GM18502 (cell line): ENCODE measurements around the gene SEC22A.
"Not testable (repeated sequence)": the region's sequence is repeated elsewhere in the genome, so short reads cannot be mapped to it uniquely, and the experiment has no call there.

Source experiments
- ATAC-seq: cut with Tn5 transposase; IDR thresholded peaks from one replicate; pipeline ENCODE4 v1.9.1; 2021; ENCODE audit warnings: mild to moderate bottlenecking; ENCODE audit not compliant: unreplicated experiment, poor library complexity

Gene SEC22A

DNA sequence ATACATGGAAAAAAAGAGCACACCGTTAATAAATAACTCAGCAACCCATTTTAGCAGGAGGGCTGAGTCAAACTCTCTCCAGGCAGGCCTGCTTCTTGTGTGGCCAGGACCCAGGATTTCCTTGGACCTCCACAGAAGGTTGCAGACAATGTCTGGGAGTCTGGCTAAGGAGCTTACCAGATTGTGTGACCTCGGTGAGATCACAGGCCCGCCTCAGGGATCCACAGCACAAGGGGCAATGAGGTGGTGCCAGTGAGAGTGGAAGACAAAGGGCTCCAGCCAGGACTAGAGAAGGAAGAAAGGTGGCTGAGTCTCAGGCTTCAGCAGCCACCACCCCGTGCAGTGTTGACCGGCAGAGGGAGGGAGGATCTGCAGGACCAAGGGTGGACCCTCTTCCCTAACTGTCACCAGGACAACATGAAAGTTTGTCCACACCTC, 32.2 kb upstream of the SEC22A start:
- ATAC-seq, result no peak

DNA sequence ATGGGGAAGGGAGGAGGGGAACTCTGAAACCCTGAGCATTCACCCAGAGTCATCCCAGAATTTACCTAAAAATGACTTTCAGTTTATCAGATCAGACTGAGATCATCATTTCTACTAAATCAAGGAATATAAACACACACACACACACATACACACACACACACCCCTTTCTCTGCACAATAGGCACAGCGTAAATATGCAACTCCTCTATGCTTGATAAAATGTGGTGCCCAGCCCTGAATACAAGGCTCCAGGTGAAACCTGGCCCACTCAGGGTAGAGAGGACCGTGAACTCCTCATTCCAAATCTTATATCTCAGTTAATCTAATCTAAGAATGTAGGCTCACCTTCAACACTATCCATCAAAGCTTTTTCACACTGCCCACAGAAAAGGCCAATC, 31.8 kb upstream of the SEC22A start:
- no peak for ATAC-seq

DNA sequence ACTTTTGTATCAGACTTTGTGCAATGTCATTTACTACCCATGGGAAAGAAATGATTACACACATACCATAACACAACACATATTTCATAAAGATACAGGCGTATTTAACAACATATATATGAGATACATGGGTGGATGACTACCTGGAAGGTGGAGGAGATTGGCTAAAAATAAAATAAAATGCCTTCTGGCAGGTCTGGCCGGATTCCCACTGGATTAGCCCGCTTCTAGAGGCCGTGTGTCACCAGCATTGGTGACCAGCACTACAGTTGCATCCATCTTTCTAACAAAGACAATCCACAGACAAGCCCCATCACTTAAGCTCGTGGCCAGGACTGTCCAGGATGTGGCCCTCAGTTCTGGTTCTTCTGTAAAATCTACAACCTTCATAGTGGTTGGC, 21.0 kb upstream of the SEC22A start:
- no peak for ATAC-seq

DNA sequence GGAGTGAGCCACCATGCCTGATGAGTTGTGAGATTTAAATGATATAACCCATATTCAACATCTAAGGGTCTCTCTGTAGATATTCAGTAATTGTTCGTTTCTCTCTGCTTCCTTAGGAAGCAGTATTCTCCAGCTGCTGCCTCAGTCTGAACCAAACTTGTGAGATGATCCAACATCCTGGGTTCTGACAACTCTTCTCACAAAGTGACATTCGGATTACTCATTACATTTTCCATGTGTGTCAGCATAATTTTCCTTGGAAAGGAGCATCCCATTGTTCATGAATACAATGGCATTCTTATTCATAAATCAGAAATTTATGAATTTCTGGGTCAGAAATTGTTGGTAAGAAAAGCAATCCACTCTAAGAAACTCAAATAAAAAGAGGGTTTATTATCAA, 15.0 kb upstream of the SEC22A start:
- ATAC-seq, result no peak

- ATAC-seq, result no peak
Measured at GRCh38 chr3:123188058-123188457, 13.7 kb upstream of the SEC22A start.

- no peak for ATAC-seq
Measured at GRCh38 chr3:123193448-123194101, 8.2 kb upstream of the SEC22A start.

DNA sequence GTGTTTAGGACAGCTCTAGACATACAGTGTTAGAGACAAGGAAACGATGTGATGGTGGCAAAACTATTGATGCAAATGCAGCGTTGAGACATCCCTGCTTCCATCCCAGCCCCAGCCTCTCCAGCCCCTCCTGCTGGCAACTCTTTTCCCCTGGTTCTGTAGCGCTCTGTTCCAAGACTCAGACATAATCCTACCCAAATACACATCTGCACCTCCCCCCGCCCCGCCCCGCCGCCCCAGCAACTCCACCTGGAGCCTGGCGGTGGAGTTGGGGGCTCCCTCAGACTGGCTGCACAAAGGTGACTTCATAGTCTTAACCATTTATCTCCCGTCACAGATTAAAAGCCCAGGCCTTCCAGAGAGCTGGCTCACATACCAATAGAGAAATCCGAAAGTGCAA, 7.2 kb upstream of the SEC22A start:
- no peak for ATAC-seq

DNA sequence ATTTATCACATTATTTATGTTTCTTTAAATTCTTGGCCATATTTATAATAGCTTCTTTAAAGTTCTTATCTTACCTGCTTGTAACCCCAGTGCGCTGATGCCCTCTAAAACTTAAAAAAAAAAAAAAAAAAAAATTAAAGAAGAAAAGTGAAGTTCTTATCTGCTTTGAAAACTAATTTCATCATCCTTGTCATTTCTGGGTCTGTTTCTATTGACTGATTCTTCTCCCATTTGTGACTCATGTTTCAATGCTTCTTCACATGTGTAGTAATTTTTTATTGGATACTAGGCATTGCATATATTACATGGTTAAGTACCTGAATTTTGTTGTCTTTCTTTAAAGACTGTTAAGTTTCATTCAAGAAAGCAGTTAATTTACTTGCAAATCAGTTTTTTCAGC, 3.4 kb upstream of the SEC22A start:
- ATAC-seq, result no peak

- no peak for ATAC-seq
Measured at GRCh38 chr3:123201223-123201556, 553 bp upstream of the SEC22A start.

DNA sequence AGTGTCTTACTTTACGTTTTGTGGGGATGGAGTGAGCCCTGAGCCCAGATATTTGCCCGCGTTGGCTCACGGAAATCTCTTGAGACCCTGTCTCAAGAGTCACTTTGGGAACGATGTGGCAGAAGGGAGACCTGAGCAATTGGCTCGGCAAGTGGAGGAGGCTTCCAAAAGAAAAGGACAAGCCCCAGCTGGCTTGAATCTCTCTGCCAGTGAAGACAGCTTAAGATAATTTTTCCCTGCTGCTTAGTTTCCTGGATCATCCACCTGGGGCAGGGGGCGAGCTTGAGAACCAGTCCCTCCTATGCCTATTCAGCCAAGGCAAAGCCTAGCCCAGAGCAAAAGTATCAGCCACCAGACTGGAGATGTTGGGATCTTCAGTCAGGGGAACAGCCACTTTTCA, 708 bp downstream of the SEC22A start:
- ATAC-seq, result no peak

DNA sequence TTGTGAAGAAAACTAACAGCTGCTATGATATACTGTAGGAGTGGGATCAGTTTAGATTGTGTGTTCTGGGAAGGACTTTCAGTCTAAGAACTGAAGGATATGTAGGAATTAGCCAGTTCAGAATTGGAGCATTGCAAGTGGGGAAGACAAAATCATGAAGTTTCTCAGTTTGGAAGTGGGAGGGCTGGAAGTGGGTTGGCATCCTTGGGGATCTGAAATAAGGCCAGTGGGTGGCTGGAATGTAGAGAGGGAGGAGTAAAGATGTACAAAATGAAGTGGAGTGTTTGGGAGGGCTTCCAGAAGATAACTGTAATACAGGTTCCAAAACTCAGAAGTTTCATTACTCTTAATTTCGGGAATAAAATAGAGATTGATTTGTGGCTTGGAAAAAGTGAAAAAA, 17.2 kb downstream of the SEC22A start:
- no peak for ATAC-seq

- ATAC-seq, result not testable (repeated sequence)
Measured at GRCh38 chr3:123221369-123221768, 19.6 kb downstream of the SEC22A start.

GRCh38 chr3:123225016-123225415, 23.3 kb downstream of the SEC22A start:
- ATAC-seq, result no peak

- no peak for ATAC-seq
Measured at GRCh38 chr3:123226549-123226948, 24.8 kb downstream of the SEC22A start.

DNA sequence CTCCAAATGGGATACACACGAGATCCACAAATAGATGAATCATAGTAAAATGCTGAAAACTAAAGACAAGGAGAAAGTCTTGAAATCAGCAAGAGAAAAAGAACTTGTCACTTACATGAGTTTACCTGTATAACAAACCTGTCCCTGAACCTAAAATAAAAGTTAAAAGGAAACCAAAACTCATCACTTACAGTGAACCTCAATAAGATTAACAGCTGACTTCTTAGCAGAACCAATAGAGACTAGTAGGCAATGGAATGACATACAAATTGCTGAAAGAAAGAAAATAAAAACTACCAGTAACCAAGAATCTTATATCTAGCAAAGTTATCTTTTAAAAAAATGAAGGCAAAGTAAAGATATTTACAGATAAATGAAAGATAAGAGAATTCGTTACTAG, 27.4 kb downstream of the SEC22A start:
- no peak for ATAC-seq

GRCh38 chr3:123236902-123237301, 35.2 kb downstream of the SEC22A start:
- ATAC-seq, result no peak

DNA sequence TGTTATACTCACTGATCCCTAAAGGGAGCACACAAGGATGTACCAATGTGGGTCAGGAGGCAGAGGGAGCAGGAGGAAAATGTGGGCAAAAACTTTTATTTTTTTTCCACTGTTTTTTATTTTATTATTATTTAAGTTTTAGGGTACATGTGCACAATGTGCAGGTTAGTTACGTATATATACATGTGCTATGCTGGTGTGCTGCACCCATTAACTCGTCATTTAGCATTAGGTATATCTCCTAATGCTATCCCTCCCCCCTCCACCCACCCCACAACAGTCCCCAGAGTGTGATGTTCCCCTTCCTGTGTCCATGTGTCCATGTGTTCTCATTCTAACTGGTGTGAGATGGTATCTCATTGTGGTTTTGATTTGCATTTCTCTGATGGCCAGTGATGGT, 37.4 kb downstream of the SEC22A start:
- not testable (repeated sequence) for ATAC-seq

DNA sequence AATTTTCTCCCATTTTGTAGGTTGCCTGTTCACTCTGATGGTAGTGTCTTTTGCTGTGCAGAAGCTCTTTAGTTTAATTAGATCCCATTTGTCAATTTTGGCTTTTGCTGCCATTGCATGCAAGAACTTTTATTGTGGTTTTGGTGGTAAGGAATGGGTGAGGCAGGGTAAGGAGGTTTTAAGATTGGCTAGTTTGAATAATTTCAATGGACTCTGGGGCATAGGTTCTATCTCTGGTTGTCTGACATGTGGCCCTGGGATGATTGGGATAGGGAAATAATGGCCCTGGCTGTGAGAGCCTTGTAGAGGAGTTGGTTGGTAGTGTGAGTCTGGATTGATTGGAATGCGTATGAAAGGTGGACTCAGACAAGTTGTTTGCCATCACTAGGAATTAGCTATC, 38.0 kb downstream of the SEC22A start:
- ATAC-seq, result no peak

DNA sequence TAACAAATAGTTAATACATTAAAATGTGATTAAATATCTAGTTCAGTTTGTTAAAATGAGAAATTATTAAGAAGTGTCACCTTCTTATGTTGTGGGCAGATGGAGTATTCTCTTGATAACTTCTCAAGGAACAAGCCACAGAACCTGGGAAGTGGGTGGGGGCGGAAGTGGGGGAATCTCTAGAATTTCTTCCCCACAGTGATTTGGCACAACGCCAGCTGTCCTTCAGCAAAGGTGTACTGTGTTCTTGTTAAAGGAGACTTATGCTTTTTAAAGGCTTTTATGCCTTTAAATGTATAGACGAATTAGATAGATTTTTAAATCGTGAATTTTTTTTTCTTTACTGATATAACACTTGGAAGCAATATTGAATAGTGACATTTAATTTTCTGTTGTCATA, 42.4 kb downstream of the SEC22A start:
- ATAC-seq, result no peak

DNA sequence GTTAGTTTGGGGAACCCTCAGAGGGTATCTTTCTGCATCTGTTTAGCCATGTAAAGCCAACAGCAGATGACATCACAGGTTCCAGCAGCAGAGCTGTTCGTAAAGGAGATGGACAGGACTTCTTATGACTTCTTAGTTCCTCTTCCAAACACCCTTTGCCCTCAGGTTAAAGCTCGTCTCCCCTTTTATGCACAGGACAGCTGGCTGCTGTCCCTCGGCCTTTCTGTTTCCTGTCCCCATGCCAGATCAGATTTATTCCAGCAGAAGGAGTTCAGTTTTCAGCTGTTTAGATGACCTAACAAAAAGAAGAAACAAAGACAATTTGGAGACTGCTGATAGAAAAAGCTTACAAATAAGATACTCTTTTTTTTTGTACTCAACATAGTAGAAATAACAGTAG, 45.1 kb downstream of the SEC22A start:
- ATAC-seq, result no peak

DNA sequence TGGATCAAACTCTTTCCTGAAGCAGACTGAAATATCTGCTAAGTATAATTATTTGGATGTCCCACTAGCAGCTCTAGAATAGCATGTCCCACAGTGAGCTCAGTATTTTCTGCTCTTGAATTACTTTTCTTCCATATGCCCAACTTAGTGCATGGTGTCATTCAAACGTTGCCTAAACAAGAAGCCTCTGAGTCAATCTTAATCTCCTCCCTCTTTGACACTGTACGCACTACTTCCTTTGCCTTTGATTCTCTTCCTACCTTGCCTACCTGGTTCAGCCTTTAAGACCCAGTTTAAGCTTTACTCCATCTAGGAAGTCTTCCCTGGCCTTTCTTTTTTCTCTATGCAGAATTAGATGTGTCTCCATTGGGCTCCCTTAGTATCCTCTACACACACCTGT, 54.5 kb downstream of the SEC22A start:
- no peak for ATAC-seq

GRCh38 chr3:123258359-123258758, 56.6 kb downstream of the SEC22A start:
- no peak for ATAC-seq
